Mucosa of descending colon (tissue), 3 donors: ENCODE measurements around the gene LRRFIP1. TPM values are rescaled to one million over a fixed set of nuclear protein-coding genes. Genes with fewer than 3 reads are reported as not detected.
A peak's percentile ranks its signal among the peaks of the same experiment; 100 is the strongest.

Experiments used
- ATAC-seq: fragments of 200-7000 bp; cut with Tn5 transposase; one replicate; pipeline ENCODE4 v1.9.1; 2020; ENCODE audit warnings: mild to moderate bottlenecking, moderate library complexity
- DNase-seq, 3 donors: peaks; one replicate each; pipeline ENCODE4 v3.0.0-alpha.2; 2020
- H3K36me3 ChIP-seq: fragments of 200-600 bp; one replicate; pipeline ENCODE4 v1.8.0; 2021; ENCODE audit warnings: low read depth, mild to moderate bottlenecking
- H3K4me1 ChIP-seq: fragments of 200-600 bp; one replicate; pipeline ENCODE4 v1.8.0; 2021; ENCODE audit warnings: low read depth, mild to moderate bottlenecking
- H3K4me3 ChIP-seq: fragments of 200-600 bp; one replicate; pipeline ENCODE4 v1.8.0; 2021; ENCODE audit warnings: mild to moderate bottlenecking
- H3K9me3 ChIP-seq: fragments of 200-600 bp; one replicate; pipeline ENCODE4 v1.8.0; 2021; ENCODE audit warnings: mild to moderate bottlenecking
- intact Hi-C, 2 donors: fragments of 100-400 bp; cut with DNase I in 1 of 2; cut with micrococcal nuclease in 1 of 2; formaldehyde crosslinking; loops; one replicate each; pipeline versions ENCODE4 v1.11.0 to v1.11.1; 2022; cut with DNase I, micrococcal nuclease
- total RNA-seq, 3 donors: library from RNA; stranded (reverse); fragmentation: NEBNext Ultra II Directional in 2 of 3; extraction: Animal tissue kit (Norgen Biotek cat#: 25700) in 2 of 3; gene quantifications; one replicate each; pipeline versions ENCODE4 v1.2.1 to v1.2.4, GENCODE V29; 2021 to 2023
- TF ChIP-seq, protein P1 (sequence below): fragments of 200-600 bp; IDR thresholded peaks from one replicate; pipeline ENCODE4 v1.8.0; 2022; ENCODE audit warnings: antibody characterized with exemption, mild to moderate bottlenecking
- donor health status: DM: no; HTN: no; CAD: no; lungs with moderate emphysema.
- donor health status: DM: no; HTN: no; CAD: no.
- donor health status: DM: no; HTN: yes; CAD: no.

The LRRFIP1 gene
- total RNA-seq, 3 donors from 2014 or later: 114 to 157 (median 120) TPM

DNA sequence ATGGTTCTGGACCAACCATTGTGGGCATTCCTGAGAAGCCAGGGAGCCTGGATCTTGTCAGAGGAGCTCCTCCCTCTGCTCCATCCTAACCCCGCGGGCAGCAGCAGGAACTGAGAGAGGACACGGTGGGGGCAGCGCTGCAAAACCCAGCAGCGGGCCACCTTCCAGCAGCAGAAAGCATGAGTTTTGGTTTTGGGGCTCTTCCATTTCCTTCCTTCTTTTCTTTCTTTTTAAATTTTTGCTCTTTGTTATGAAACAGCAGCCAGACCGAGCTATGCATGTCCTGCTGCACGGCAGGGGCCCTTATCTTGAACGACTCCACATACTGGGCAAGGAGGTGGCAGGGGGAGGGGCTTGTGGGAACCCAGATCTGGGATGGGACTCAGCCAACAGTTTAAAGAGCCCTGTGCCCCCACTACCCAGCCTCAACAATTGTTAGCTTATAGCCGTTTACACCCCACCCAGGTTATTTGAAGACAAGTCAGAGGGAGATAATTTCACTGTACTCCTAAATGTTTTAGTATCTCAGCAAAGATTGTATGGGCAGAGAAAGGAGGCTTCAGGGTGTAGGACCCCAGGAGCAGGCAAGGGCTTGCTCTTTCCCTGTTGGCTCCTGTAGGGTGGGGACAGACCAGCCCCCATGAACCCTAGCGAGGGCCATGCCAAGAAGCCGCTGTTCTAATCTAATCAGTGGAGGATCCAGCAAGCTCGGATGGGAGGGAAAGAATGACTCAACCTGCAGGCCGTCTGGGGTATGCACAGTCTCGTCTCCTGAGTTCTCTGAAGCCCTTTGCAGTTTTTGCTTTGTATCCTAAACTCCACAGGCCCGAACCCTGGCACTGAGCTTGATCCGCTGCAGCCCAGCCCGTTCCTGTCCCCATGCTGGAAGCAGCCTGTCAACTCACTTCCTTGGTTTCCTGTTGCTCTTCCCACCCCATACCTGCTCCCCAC lies 75.3 kb downstream of the LRRFIP1 start:
- peak in 1 of 3 donors; percentile 58 for DNase-seq
- H3K36me3 ChIP-seq: no peaks in the 10 kb centered on the region
- ATAC-seq: peak; percentile 34
- no peaks in the 10 kb centered on the region for H3K9me3 ChIP-seq
- intact Hi-C loops: no loop called here
- no peak overlapping the region for H3K4me3 ChIP-seq
- TF ChIP-seq, protein P1, sequence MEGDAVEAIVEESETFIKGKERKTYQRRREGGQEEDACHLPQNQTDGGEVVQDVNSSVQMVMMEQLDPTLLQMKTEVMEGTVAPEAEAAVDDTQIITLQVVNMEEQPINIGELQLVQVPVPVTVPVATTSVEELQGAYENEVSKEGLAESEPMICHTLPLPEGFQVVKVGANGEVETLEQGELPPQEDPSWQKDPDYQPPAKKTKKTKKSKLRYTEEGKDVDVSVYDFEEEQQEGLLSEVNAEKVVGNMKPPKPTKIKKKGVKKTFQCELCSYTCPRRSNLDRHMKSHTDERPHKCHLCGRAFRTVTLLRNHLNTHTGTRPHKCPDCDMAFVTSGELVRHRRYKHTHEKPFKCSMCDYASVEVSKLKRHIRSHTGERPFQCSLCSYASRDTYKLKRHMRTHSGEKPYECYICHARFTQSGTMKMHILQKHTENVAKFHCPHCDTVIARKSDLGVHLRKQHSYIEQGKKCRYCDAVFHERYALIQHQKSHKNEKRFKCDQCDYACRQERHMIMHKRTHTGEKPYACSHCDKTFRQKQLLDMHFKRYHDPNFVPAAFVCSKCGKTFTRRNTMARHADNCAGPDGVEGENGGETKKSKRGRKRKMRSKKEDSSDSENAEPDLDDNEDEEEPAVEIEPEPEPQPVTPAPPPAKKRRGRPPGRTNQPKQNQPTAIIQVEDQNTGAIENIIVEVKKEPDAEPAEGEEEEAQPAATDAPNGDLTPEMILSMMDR: no peak
- peaks cover 73% of the 10 kb centered on the region for H3K4me1 ChIP-seq

DNA sequence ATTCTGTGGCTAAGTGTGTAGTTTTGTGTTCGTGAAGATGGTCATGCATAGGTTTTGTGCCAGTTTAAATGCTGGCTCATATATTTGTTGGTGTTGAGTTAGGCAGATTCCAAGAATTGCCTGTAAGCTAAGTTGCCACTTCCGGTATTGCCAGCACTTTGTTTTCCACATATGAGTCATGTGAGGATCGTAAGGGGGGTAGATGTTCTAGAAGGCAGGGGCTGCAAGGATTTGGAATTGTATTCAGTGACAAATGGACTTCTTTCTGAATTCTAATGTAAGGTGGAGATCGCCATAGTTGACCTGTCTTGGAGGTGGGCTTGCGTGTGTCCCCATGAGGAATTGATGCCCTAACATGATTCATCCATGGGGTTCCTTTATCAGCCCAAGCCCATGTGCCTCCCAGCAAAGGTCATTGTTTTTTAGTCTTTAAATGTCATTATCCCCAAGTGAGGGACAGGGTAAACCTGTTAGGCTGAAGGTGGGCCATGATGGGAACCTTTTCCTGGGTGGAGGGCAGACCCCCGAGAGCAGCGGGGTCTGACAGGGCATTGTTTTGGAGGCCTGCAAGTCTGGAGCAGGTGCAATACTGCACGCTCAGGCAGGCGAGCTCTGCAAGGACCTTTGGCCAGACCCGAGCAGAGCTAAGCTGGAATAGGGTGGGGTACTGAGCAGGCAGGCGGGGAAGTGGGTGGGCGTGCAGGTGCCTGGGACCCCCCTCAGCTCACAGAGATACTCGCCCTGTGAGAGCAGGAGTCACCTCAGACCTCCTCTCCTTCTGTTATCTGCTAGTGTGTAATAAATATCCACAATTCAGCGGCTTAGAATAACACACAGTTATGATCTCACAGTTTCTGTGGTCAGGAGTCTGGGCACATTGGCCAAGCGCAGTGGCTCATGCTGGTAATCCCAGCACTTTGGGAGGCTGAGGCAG lies 77.4 kb downstream of the LRRFIP1 start:
- DNase-seq (no peak), ATAC-seq (peak; percentile 12)
- Histone ChIP-seq H3K9me3 (no peaks in the 10 kb centered on the region), H3K36me3 (no peaks in the 10 kb centered on the region), H3K4me3 (no peak overlapping the region), H3K4me1 (peaks cover 61% of the 10 kb centered on the region)
- TF ChIP-seq, protein P1: no peak
- intact Hi-C loops: no loop called here

- no peak for DNase-seq
- no peak for ATAC-seq
- intact Hi-C loops: no loop called here
- TF ChIP-seq, protein P1: no peak
- Histone ChIP-seq H3K9me3 (no peaks in the 10 kb centered on the region), H3K4me3 (no peak overlapping the region), H3K36me3 (no peaks in the 10 kb centered on the region), H3K4me1 (peaks cover 47% of the 10 kb centered on the region)
These were observed 78.9 kb downstream of the LRRFIP1 start for GRCh38 chr2:237706257-237706656.

- H3K4me1 ChIP-seq: peaks cover 30% of the 10 kb centered on the region
- ATAC-seq (no peak), DNase-seq (no peak)
- intact Hi-C loops: no loop called here
- TF ChIP-seq, protein P1: no peak
- no peaks in the 10 kb centered on the region for H3K9me3 ChIP-seq
- H3K4me3 ChIP-seq: no peak overlapping the region
- H3K36me3 ChIP-seq: no peaks in the 10 kb centered on the region
These were observed 80.6 kb downstream of the LRRFIP1 start for GRCh38 chr2:237708065-237708398.

DNA sequence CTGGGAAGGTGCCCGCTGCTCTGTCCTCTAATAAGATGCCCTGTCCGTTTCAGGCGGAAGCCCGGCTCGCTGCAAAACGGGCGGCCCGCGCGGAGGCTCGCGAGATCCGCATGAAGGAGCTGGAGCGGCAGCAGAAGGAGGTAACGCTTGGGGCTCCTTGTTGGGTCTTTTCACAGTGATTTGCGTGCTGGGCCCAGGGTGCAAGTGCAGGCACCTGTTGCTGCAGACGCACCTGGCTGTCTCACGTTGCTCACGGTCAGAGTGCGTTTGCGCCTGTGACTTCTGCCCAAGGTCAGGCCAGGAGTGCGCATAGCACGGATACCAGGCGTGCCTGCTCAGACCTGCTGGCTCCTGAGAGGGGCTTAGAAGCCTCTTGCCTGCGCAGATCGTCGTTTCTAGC lies 81.1 kb downstream of the LRRFIP1 start:
- Histone ChIP-seq H3K4me3 (no peak overlapping the region), H3K36me3 (no peaks in the 10 kb centered on the region), H3K4me1 (peaks cover 25% of the 10 kb centered on the region), H3K9me3 (no peaks in the 10 kb centered on the region)
- intact Hi-C loops: no loop called here
- ATAC-seq (no peak), DNase-seq (no peak)
- TF ChIP-seq, protein P1: no peak
